Stimulated activated naive CD8-positive, alpha-beta T cell treated with anti-CD3 and anti-CD28 coated beads, Interleukin-15, Interleukin-2, amounts not matched to agents 100 U/mL and 50 U/mL, for 24 hours (primary cell): ENCODE data around the gene CHST11.
A peak's percentile ranks its signal among the peaks of the same experiment; 100 is the strongest.

Experiments used
- ATAC-seq: fragments of 150-1000 bp; cut with Tn5 transposase; one replicate; pipeline ENCODE4 v1.10.0; 2021
- DNase-seq: peaks from one replicate; pipeline ENCODE4 v3.0.0; 2021

Gene CHST11

DNA sequence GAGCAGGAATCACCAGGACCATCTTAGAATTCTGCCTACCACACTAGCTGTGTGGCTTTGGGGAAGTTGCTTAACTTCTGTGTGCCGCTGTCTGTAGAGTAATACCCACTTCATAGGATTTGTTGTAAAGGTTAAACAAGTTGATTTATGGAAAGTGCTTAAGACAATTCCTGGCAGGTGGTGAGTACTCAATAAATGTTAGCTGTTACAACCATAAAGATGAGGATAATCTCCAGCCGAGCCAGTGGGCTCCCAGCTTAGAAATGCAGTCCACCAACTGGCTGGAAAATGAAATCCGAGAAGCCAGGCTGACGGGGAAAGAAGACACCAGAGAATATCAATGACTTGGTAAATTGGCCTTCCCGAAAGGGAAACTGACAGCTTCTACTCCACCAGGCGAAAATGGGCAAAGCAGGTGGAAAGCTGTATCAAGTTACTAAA is 173.5 kb downstream of the CHST11 start:
- ATAC-seq (no peak), DNase-seq (no peak)

DNA sequence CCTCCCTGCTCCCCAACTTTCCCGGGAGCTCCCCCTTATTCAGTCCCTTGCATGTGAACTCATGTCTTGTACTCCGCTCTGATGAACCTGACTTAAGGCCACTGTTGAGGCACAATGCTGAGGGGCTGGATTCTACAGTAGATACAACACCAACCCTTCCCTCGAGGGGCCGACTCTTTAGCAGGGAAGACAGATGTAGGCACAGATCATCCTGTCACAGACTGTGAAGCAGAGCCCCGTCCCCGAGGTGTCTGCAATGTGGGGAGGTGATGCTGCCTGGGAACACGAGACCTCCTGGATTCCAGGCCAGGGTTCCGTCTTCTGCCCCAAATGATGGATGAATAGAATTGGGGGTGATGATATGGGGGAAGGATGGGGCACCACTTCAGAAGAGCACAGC is 175.1 kb downstream of the CHST11 start:
- DNase-seq, result no peak
- no peak for ATAC-seq

DNA sequence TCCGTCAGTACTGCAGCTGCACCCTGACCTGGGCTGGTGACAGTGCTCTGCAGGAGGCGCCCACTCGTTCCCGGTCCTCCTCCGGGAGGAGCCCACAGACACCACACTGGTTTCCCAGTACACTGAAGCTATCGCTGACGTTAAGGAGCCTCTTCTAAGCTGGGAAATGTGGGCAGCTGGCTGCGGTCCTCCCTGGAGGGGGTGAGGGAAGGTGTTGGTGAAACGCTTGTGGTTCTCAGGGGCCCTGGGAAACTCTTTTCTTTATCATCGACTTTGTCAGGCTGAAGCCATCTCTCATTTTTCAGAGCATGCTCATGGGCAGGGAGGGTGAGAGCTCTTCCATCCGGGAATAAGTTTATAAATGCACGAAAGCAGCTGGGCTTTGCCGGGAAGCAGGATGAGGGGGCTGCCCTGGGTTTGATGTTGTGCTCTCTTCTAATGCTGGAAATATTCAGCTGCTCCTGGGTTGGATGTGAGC is 176.0 kb downstream of the CHST11 start:
- DNase-seq, result no peak
- ATAC-seq, result peak; percentile 44

DNA sequence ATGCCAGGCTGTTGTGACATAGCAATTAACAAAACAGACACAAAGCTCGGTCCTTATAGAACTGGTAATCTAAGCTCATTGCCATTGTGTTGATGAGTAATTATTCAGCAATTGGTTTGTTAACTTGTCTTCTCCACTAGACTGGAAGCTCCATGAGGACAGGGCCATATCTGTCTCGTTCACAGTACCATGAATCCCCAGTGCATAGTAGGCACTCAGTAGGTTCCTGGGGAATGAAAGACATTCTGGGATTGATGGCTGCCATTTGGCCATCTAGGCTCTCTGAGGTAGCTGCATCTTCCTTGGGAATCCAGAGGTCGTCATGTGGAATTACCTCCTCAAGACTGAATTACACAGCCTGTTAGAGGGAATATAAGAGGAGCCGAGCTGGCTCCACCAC is 177.3 kb downstream of the CHST11 start:
- DNase-seq, result no peak

DNA sequence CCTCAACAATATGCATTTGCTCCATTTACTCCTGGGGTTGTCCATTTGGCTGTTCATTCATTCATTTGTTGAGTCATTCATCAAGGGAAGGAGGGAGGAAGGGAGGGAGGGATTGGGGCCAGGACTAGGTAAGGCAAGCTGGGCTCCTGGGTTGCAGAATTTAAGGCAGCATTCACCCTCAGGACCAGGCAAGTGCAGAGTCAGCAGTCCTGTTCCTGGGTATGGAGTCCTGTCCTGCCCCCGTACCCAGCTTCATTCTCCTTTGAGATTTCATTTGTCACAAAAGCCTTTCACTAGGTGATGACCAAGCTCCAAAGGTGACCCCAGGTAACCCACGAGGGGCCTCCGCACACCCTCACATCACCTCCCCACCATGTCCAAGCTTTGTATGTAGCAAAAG is 178.1 kb downstream of the CHST11 start:
- ATAC-seq (no peak), DNase-seq (no peak)

More for the DNA sequence above, 177.3 kb downstream of the CHST11 start:
- no peak for ATAC-seq

DNA sequence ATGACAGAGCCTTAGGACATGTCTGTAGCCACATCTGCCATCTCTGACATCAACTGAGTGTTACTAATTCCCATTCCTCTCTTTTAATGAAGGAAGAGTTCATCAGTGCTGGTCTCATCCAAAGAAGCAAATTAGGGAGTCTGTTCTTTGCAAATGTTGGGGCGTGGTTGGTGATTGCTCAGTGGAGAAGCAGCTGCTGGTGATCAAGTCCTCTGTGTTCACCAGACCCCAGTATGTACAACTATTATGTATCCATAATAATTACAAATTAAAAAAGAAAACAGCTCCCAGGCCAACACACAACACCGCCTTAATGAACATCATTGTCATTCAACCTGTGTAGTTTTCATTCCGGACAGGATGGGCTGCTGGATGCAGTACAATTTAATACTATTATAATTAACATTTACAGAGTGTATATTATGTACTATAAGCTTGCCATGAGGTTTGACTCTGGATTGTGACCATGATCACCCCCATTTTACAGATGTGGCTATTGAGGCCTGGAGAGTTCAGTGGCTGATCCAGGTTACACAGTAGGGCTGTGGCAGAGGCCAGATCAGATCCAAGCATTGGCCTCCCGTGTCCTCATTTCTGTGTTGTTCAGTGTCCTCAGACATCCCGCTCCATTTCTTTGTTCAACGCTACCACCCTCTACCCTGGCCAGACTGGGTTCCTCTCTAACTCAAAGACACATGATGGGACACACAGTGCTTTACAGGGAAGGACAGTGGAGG is 179.0 kb downstream of the CHST11 start:
- DNase-seq (no peak), ATAC-seq (no peak)

DNA sequence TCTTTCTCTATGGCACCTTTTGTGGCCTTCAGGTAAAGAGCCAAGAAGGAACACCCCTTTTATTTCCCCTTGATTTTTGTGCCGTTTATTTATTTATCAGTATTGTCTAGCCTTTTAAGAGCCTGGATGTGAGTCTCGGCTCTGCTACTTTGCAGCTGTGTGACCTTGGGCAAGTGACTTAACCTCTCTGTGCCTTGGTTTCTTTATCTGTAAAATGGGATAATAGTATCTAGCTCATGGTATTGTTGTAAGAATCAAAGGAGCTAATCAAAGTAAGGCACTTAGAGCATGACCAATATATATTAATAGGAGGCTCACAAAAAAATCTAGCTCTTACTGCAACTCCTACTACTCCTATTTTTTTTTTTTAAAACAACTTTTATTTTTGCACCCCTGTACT is 179.7 kb downstream of the CHST11 start:
- no peak for DNase-seq
- no peak for ATAC-seq

DNA sequence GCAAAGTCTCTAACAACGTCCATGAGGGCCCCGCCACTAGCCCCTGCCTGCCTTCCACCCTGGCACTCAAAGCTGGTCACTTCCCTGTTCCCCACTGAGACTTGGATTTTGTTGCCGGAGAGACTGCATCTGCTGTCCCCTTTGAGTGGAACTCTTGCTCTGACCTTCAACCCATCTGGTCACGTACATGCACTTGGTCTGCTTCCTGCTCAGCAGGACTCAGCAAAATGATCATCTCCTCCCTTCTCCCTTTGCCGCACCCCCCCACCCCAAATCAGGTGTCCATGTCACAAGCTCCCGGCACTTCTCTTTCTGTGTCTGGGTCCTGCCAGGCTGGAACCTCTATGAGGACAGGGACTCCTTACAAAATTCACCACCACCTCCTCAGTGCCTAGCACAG is 180.9 kb downstream of the CHST11 start:
- DNase-seq (no peak), ATAC-seq (no peak)

DNA sequence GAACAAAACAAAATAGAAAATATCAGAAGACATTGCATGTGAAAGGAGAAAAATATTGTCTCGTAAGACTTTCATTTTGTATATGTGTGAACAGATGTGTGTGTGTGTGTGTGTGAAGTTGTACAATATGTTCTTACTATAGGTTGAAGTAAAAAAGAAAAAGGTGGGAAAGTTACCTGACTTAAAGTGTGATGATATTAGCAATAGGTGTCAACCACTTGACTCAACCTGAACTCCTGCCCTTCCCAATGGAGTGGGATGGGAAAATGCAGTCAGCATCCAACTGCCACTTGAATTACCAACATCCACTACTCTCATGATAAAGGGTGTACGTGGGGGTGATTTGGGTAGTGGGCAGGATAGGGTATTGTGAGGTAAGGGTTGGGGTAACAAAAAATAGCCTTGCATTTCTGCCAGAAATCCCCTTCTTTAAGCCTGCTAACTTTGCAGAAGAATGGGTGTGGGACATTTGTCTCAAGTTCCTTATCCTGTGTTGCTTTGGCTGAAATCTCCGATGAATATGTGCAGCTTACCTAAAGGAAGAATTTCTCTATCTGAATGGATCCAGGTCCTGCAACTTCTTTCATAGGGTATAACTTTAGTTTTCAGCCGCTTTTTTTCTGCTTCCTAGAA is 181.6 kb downstream of the CHST11 start:
- ATAC-seq (no peak), DNase-seq (no peak)

DNA sequence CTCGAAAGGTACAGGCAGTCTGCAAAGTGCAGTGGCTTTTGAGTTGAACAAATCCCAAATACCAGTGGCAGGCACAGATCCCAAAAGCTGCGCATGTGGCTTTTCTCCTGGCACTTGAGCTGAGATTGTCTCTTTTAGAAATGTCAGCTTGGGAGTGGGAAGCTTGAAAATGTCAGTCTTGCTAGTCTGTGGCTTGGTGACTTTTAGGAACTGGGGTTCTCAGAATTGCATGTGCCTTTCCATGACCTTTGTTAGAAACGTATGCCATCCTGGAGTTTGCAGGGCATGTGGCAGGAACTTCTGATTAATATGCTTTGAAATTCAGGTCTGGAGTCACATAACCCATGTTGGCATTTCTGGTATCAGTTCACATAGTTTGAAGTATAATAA is 182.1 kb downstream of the CHST11 start:
- ATAC-seq (peak; percentile 50), DNase-seq (peak; percentile 13)

DNA sequence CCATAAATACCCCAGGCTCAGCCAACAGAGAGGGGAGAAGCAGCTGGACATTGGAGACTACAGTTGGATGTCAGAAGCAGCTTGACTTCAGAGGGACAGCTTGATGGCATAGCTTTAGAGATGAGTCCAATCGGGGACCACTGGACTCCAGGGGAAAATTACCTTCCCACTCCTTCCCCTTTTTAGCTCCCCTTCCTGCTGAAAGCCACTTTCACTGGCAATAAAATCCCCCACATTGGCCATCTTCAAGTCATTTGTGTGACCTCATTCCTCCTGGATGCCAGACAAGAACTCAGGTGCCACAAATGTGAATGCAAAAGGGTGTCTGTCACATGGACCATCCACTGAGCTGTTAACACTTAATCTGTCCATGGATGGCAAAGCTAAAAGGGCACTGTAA is 184.2 kb downstream of the CHST11 start:
- no peak for DNase-seq
- ATAC-seq, result no peak

DNA sequence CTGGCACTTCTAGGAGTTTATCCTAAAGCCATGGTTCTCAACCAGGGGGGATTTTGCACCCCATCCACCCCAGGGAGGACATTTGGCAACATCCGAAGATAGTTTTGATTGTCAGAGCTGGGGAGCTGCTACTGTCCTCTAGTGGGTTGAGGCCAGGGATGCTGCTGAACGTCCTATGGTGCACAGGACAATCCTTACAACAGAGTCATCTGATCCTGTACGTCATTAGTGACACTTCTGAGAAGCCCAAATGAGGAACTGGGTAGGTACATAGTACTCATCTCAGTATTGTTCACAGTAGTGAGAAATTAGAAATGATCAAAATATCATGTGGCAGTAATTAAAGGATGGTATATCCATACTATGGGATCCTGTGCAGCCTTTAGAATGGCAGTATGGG is 185.1 kb downstream of the CHST11 start:
- peak; percentile 33 for ATAC-seq
- DNase-seq, result no peak

DNA sequence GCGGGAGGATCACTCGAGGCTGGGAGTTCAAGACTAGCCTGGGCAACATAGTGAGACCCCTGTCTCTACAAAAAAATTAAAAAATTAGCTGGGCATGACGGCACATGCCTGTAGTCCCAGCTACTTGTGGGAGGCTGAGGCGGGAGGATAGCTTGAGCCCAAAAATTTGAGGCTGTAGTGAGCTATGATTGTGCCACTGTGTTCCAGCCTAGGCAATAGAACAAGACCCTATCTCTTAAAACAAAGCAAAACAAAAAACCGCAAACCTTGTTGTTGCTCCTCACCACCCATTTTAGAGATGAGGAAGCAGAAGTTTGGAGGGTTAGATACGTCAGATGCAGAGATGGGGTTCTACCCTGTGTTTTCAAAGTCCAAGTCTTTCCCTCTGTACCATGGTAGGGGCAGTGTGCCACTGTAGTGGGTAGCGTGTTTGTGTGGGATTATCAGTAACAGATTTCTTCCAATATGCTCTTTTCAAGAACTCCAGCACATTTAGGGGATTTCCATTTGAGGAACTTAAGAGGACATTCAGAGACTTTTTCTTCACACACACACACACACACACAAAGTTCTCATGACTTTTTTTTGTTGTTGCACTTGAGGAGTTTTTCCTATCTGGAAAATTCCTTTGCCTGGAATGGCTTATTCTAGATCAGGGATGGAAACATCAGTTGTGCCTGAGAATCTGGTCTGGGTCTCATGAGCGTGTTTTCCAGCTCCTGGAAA is 186.5 kb downstream of the CHST11 start:
- DNase-seq (no peak), ATAC-seq (no peak)

DNA sequence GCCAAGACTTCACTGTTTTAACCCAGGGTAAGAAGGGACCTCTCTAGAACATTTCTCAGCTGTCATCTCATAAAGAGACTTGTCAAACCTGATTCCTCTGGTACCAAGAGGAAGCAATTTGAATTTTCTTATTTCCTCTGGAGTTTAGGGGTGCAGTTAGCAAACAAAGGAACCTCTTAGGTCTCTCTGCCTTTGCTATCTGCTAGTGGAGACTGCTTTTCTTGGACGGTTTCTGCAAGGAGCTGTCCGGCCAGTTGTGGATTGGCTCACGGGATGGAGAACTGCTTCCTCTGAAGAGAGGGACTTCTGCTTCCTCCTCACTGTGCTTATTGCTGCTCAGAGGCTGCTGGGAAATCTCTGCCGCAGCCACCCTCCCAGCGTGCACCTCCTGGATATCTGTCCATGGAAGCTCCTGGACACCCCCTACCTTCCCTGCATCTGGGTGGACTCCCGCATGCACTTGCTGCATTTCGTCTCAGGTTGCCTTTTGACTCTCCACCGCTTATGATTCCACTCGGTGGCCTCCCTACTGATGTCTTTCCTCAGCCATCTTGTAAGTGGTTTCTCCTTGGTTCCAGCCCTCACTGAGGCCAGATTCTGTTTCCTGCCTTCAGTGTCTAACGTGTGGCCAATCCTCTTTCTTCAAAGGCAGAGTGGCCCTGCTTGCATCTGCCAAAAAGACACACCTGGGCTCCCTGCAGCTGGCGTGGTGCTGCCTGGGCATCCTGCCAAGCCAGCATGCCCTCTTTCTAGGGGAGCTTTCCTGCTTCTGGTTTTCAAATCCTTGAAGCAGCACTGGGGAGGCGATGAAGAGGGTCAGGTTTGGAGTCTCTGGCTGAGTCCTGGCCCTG is 187.3 kb downstream of the CHST11 start:
- DNase-seq (no peak), ATAC-seq (no peak)

DNA sequence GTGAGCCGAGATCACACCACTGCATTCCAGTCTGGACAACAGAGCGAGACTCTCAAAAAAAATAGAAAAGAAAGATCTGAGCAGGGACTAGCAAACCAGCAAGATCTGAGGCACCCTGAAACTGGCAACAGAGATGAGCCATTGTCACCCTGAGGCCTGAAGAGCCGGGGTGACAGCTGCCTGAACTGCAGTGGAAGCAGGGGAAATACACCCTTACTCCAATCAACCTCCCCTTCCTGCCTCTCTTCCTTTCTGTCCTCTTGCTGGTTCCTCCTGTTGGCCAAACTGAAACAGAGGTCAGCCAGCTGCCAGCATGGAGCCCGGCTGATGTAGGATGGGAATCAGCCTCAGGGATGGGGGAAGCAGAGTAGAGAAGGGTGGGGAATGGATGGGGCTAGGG is 192.0 kb downstream of the CHST11 start:
- DNase-seq (no peak), ATAC-seq (no peak)

DNA sequence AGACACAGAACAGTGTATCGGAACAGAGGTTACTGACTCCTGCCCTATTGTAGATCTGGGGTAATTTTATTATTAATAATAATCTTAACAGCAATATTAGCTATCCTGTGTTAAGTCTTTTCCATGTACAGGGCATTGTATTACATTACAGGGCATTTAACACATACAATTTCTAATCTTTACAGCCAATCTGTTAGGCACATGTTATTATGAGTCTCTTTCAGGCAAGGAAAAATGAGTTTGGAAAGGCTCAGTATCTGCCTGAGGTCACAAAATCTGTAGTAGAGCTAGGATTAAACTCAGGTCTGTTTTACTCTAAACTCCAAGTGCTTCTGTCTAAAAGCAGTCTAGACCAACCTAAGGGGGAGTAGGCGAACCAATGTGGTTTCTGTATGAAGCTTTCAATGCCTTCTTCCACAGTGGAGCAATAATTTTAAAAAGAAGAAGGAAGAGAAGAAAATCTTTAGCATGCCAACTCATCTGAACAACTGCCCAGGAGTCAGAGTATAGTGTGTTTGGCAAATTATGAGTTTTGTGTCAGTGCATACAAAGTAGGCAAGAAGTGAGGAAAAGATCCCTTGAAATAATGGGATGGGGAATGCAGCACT is 192.6 kb downstream of the CHST11 start:
- DNase-seq, result no peak
- no peak for ATAC-seq

DNA sequence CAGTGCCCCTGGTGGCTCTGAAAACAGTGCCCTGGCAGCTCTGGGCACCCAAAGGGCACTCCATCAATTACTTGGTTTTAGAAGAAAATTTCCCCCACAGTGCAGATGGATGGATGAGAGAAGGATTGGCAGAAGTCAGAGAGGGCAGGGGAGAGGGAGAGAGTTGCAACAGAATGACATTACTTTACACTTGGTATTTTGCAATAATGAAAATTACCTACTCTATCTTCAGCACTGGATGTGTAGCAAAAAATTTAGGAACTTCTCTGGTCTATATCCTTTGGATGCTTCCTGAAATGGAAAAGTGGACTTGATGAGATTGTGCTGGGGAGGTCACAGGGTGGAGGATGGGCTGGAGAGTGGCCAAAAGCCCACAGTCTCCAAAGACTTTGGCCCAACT is 193.2 kb downstream of the CHST11 start:
- ATAC-seq (no peak), DNase-seq (no peak)

DNA sequence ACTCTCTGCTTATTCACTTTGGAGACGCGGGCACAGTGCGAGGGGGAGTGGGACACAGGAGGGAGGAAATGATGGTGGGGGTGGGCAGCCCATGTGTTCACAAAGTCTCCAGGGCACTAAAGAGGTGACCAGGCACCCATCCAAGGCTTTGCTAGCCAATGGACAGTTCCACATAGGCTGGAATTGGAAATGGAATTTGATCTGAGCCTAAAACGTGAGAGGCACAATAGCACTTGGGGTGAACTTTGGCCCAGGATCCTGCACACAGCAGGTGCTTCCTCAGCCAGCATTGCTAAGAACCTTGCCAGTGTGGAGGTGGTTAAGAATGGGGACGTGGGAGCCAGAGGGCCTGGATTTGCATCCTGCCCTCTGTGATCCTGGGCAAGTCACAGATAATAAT is 193.8 kb downstream of the CHST11 start:
- no peak for ATAC-seq

DNA sequence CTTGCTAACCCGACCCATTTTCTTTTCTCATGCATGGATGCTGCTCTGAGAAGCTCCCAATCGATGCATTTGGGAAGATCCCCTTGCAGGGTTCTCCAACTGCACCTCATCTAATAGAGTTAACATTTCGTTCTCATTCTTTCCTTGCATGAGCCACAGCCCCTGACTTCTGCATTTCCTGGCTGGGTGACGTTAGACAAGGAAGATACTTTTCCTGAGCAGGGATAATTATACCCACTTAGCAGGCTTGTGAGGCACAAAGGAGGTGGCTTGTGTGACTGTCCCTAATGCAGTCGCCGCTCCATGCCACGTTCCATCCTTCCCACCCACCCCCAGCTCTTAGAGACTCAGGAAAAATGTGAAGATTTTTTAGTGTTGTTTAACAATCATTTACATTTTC is 195.1 kb downstream of the CHST11 start:
- no peak for DNase-seq
- ATAC-seq, result no peak

More for the DNA sequence above, 193.8 kb downstream of the CHST11 start:
- no peak for DNase-seq

DNA sequence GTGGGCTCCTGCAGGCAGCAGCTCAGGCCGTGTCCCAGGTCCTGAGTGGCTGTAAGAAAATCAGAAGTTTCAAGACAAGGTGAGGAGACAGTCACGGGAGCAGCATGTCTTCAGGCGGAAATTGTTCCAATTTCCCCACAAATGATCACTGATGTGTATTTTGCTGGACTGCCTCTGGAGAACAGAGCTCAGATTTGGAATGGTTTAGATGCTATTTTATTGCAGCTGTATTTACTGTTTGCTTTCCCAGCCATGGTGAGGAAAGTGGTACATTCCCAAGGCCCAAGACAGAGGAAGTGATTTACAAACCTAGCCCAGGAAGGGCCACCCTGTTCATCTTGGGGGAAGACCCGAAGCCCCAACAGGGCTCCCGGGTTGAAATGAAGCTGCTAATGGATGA is 195.6 kb downstream of the CHST11 start:
- ATAC-seq (no peak), DNase-seq (no peak)

DNA sequence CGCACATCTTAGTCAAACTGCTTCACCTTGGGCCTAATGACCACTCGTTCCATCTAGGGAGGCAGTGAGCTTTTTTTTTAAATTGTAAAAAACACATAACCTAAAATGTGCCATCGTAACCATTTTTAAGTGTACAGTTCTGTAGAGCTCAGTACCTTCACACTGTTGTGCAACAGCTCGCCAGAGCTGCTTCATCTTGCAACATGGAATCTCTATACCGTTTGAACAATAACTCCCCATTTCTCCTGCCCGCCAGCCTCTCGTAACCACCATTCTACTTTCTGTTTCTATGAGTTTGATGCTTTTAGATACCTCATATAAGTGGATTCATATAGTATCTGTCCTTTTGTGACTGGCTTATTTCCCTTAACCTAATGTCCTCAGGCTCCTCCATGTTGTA is 196.2 kb downstream of the CHST11 start:
- DNase-seq, result no peak
- no peak for ATAC-seq
